NCI-H345 treated with DMSO at 0.1 percent for 48 hours (cell line): Measurements from ENCODE around the gene CCDC80.
A peak's percentile ranks its signal among the peaks of the same experiment; 100 is the strongest.

Experiments
- DNase-seq: peaks from one replicate; lab custom pipeline; 2025; ENCODE audit not compliant: unreplicated experiment; lab: John Stamatoyannopoulos, UW

The CCDC80 gene

GRCh38 chr3:112656043-112656442 lies 15.1 kb upstream of the CCDC80 start:
- no peak for DNase-seq

DNA sequence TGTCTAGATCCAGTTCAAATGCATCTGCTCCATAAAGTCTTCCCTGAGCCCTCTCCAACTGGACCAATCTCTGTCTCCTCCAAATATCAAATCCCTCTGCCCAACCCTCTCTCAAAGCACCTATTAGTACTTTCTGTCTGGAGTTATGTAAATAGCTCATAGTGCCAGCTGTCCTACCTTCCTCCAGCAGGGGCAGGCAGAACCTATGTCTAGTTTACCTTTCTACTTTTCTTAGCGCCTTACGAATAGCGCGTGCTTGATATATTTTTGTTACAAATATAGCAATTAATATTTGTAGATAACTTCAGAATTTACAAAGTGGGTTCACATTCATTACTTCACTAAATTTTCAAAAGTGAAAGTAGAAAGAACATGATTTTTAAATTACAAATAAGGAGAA lies 14.0 kb upstream of the CCDC80 start:
- DNase-seq = no peak

DNA sequence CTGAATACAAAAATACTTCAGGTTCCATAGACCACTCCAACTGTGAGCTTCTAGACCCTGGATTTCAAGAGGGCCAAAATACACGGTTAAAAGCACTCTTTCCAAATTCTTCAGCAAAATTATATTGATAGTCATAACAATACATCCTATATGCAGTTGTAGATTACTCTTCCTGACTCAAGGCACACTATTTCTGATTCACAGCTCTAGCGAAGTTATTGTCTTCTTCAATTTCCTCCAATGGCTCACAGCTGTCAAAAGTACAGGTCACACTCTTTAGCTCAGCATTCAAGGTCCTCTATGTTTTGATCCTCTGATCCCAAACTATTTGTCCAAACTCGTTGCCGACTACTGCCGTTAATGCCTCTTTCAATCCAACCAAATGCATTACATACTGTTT lies 13.5 kb upstream of the CCDC80 start:
- DNase-seq = no peak

DNA sequence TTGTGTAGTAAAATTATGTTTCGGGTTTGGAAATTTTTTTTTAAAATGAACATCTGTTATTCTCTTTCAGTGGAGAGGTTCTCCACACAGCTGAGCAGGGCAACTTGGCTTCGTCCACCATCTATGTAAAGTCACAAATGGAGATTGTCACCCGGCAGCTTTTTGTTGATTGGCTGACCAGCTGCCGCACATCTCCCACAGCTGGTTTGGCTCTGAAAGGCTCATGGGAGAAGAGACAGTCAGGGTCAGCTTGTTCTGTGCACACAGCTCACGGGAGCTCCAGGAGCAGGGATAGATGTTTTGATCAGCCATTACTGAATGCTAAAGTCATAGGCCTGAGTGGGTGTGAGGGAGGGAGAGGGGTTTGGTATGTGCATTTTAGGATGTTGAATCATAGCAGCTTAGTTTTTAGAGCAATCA lies 12.9 kb upstream of the CCDC80 start:
- DNase-seq = no peak

- DNase-seq = no peak
Measured at GRCh38 chr3:112653209-112653871, 12.4 kb upstream of the CCDC80 start.

DNA sequence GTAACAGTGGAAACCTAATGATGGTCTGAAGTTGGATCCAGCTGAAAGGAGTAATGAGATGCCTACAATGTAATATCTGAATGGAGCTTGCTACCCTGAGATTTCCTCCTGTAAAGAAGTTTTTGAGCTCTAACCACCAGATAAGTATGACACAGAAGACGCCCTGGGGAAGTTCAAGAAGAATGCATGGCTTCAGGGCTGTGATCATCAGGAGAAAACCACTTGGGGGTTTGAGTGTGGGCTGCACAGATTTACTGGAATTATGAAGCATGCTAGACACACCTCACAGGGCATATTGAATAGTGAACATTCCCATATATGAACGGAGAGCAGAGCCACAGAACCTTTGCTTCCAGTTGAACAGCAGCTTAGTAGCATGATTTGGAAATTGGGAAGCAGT lies 10.6 kb upstream of the CCDC80 start:
- DNase-seq = no peak

DNA sequence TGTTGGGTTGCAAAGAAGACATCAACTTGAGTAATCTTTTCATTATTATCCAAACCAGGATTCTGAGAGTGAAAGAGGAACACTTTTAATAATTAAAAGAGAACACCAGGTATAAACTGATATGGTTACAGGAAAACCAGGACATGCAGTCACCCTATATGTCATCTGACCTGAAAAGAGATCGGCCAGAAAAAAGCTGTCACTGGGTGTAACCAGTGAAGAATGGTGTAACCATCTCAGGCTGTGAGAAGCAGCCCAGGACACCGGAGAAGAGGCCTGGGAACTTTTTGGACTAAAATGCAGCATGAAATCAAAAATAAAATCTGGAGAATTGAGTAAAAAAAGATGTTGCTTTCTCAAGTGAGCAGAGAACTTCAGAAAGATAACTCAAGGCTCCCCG lies 10.1 kb upstream of the CCDC80 start:
- DNase-seq = no peak

- DNase-seq = no peak
Measured at GRCh38 chr3:112650482-112650881, 9.5 kb upstream of the CCDC80 start.

DNA sequence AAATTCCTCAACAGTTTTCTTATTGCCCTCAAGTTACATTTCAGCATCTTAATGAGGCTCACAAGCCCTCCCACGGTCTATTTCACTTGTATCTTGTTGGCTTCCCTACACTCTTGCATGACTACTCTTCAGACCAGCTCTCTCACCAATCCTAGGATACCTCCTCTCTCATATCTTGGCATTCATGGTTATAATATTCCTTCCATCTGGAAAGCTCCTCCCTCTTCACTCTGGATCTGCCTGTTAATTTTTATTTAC lies 8.5 kb upstream of the CCDC80 start:
- no peak for DNase-seq

DNA sequence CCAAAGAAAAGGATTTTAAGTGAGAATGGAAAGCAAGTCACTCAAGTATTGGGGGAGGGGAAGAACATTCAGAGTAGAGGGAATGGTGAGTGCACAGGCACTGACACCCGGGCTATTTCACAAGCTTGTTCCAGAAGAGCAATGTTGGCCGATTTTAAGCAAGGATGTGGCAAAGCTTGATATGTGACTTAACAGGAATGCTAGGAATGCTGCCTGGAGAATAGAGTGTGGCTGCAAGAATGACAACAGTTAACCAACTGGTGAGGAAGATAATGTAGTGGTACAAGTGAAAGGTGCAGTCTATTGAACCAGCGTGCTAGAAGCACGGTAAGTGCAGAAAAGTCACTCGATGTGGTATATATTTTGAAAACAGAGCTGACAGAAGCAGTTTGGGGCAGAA lies 6.2 kb upstream of the CCDC80 start:
- no peak for DNase-seq

- DNase-seq = no peak
Measured at GRCh38 chr3:112646623-112647022, 5.7 kb upstream of the CCDC80 start.

- DNase-seq = no peak
Measured at GRCh38 chr3:112644453-112644852, 3.5 kb upstream of the CCDC80 start.

GRCh38 chr3:112643621-112644240 lies 2.8 kb upstream of the CCDC80 start:
- no peak for DNase-seq

- DNase-seq = peak; percentile 53
Measured at GRCh38 chr3:112642912-112643506, 2.1 kb upstream of the CCDC80 start.

DNA sequence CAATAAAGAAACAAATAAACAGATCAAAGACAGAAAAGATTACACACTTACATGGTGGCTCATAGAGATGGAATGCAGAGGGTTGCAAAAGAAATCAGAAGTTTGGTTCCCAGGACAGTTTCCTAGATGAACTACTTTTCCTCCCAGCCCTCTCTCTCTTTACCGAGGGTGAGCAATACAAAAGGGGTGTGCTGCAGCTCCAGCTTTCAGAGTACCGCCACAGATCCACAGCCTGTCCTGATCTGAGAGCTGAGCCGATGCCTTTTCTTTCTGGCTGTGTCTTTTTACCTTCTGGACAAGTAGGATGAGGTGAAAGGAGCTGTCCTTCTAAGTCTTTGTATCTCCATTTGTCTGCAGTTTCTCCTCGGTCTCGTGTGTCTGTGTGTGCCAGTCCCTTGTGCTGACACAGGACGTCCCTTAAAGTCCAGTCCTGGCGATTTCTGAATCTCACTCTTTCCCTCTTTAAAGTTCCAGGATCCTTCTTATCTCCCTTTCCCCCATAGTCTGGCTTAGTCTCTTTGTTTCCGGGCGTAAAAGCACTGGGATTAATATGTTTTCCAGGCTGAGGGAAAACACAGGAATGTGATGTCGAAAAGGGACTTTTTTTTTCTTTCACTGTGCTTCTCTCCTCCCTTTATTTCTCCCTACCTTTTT lies 540 bp downstream of the CCDC80 start:
- no peak for DNase-seq

GRCh38 chr3:112639455-112640225 lies 1.3 kb downstream of the CCDC80 start:
- no peak for DNase-seq

- DNase-seq = no peak
Measured at GRCh38 chr3:112638327-112639020, 2.5 kb downstream of the CCDC80 start.

DNA sequence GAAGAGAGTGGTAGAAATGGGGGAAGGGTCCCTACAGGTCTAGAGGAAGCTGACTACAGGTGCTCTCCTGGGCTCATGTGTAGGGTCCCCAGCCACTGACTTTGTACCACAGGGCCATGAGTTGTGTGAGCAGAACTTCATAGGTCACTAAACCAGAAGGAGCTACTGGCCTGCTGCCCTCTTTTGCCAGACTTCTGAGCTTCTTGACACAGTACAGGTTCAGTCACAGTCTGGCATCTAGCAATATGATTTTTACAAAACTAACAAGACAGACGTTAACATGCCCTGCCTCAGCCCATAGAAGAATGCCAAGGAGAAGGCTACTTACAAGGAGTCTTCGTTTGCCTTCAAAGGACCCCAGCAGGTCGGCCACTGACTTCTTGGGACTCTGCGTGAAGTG lies 3.2 kb downstream of the CCDC80 start:
- no peak for DNase-seq

GRCh38 chr3:112635674-112636073 lies 5.3 kb downstream of the CCDC80 start:
- DNase-seq = no peak

- DNase-seq = no peak
Measured at GRCh38 chr3:112634786-112635541, 6.0 kb downstream of the CCDC80 start.
